GM12874 (cell line): Measurements from ENCODE around the gene MAP7D1.

Source experiments
- TF ChIP-seq, protein P1 (sequence below): IDR thresholded peaks from 2 replicates; pipeline ENCODE4 v1.5.1; 2011; ENCODE audit warnings: low read depth, mild to moderate bottlenecking, control low read depth, low read length, moderate library complexity; ENCODE audit not compliant: insufficient read depth

The MAP7D1 gene

DNA sequence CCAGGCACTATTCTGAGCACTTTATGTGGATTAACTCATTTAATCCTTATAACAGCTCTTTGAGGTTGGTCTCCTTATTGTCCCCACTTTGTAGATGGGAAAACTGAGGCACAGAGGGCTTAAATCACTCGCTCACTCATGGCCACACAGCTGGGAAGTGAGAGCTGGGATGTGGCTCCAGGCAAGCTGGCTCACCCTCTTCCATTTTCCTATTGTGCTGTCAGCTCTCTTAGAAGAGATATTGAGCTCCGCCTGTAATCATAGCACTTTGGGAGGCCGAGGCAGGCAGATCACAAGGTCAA is 27.1 kb upstream of the MAP7D1 start:
- TF ChIP-seq, protein P1, sequence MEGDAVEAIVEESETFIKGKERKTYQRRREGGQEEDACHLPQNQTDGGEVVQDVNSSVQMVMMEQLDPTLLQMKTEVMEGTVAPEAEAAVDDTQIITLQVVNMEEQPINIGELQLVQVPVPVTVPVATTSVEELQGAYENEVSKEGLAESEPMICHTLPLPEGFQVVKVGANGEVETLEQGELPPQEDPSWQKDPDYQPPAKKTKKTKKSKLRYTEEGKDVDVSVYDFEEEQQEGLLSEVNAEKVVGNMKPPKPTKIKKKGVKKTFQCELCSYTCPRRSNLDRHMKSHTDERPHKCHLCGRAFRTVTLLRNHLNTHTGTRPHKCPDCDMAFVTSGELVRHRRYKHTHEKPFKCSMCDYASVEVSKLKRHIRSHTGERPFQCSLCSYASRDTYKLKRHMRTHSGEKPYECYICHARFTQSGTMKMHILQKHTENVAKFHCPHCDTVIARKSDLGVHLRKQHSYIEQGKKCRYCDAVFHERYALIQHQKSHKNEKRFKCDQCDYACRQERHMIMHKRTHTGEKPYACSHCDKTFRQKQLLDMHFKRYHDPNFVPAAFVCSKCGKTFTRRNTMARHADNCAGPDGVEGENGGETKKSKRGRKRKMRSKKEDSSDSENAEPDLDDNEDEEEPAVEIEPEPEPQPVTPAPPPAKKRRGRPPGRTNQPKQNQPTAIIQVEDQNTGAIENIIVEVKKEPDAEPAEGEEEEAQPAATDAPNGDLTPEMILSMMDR: no peak

DNA sequence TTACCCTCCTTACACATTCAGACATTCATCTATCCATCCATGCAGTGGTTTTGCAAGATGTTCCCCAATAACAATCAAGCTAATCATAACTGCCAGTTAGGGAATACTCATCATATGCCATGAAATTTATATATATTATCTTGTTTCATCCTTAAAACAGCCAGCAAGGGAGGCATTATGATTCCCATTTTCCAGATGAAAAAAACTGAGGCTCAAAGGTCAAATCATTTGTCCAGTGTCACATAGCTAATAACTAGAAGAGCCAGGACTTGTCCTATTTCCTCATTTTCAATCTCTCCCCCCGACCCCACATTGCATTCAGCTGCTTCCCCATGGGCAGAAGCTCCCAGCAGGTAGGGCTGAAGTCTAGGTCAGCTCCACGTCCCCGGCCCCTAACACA is 23.9 kb upstream of the MAP7D1 start:
- TF ChIP-seq, protein P1: no peak

DNA sequence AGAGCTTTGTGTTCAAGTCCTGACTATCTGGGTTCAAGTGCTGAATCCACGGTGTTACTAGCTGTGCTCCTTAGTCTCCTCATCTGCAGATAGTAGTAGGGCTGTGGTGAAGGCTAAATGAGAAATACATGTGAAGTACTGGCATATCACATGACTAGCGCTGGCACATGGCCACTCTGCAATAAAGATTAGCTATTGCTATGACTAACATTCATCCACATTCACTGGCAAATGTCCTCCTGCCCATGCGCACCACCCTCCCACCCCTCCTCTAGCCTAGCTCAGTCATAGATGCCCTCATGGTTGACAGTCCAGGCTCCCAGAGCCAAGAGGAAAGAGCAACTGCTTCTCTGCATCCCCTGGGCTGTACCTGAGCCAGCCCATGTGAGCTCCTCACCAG is 22.5 kb upstream of the MAP7D1 start:
- TF ChIP-seq, protein P1: no peak

DNA sequence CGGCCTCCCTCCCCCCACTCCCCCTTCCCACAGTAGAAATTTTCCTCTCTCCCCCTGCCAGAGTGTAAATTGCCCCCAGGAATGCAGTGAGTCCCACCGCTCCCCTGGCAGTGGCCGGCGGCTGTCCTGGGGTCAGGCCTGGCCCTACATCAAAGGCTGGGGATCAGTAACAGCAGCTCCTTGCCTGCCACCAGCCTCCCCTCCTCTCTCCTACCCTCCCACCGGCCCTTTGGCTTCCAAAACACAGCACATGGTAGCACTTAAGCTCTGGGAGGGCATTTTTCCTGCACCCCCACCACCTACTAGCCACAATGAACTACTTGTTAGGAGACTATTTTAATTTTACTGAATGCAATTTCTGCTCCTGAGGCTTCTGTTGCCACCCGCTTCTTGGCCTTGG is 21.9 kb upstream of the MAP7D1 start:
- TF ChIP-seq, protein P1: no peak

DNA sequence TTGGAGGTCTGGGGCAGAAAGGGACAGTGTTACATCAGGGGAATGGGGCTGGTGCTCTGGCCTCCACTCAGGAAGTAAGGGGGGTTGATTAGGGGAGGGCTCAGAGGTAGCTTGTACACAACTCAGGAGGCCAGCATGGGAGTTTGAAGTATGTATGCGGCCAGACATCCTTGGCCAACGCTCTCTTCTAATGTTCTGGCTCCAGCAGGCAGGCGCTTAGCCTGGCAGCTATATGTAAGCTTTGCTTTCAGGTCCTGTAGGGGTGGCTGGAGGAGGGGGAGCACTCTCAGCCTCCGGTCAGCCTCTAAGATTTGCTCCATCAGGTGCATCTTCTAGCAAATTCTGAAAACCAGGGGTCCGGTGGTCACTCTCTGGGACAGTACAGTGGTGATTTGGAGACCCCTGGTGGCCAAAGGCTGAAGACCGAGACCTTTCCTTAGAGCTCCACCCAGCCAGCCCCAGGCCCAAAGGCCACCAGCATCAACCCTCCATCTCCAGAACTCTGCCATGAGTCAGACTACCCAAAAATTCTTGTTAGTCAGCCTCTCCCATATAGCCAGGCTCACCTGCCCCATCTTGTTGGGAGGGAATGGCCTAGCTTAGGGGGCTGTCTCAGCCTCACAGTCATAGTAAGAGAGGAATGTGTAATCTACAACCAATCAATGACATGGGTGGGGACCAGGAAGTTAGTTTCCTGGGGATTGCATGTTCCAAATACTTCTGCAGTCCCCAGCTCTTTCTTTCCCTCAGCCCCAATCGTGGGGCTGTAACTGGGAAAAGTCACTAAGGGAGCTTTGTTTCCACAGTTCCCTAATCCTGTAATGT is 21.2 kb upstream of the MAP7D1 start:
- TF ChIP-seq, protein P1: peak; percentile 79

DNA sequence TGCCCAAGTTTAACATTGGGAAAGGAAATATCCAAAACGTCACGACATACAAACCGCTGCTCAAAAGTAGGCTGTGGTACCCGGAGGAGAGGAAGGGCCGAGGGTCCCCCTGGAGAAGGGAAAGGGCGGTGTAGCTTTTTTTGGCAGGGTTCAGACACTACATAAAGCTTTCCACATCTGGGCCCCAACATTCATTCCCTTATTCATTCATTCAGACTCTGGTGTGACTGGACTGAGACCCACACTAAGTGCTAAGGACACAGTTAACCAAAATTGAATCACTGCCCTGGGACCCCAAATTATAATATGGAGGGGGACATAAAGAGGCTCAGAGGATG is 20.7 kb upstream of the MAP7D1 start:
- TF ChIP-seq, protein P1: no peak

DNA sequence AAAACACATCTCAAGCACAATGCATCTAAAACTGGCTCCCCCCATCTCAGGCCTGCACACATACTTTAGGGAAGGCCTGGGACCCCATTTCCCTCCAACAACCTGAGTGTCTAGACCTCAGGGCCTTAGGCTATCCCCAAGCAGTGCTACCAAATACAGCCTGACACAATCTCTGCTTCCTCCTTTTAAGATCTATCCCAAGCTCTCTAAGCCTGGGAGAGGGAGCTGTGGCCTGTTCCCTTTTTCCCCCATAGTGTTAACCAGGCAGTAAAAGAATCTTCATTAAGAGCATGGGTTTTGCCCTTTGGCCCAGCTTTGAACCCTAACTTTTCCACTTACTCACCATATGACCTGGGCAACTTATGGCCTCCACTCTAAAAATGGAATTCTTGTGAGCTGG is 20.2 kb upstream of the MAP7D1 start:
- TF ChIP-seq, protein P1: no peak
